Naive thymus-derived CD8-positive, alpha-beta T cell (primary cell): ENCODE measurements around the gene PLBD1. TPM values are rescaled to one million over a fixed set of nuclear protein-coding genes. Genes with fewer than 3 reads are reported as not detected.
A peak's percentile ranks its signal among the peaks of the same experiment; 100 is the strongest.

Experiments
- ATAC-seq, 2 donors: fragments of 150-1000 bp; cut with Tn5 transposase in 1 of 2; sonication (Bioruptor Pico), chemical (Tn5 transposase) in 1 of 2; 1 replicate in 1 of 2; 2 replicates in 1 of 2; pipeline ENCODE4 v1.10.0; 2021; ENCODE audit warnings: mild to moderate bottlenecking in 2 of 2, moderate library complexity in 2 of 2
- POLR2A ChIA-PET: fragments of 350-600 bp; sonication (Branson Sonifier 250); formaldehyde crosslinking; loops from one replicate; lab custom pipeline; 2021; ENCODE audit warnings: antibody characterized with exemption; lab: Charles Lee
- DNase-seq, 10 donors: peaks; one replicate each; pipeline versions ENCODE4 v3.0.0 to v3.0.0-alpha.2; 2020 to 2022
- H3K27ac Mint-ChIP-seq, 10 donors: one replicate each; pipeline ENCODE4 v1.8.0; 2020 to 2022; ENCODE audit warnings: mild to moderate bottlenecking in 10 of 10, mixed read lengths in 10 of 10, moderate library complexity in 4 of 10, inconsistent platforms in 1 of 10
- H3K27me3 Mint-ChIP-seq, 5 donors: one replicate each; pipeline ENCODE4 v1.8.0; 2021 to 2022; ENCODE audit warnings: mixed read lengths in 5 of 5
- H3K36me3 Mint-ChIP-seq, 3 donors: one replicate each; pipeline ENCODE4 v1.8.0; 2020 to 2022; ENCODE audit warnings: mixed read lengths in 3 of 3, mild to moderate bottlenecking in 2 of 3, inconsistent platforms in 1 of 3
- H3K4me1 Mint-ChIP-seq, 4 donors: one replicate each; pipeline ENCODE4 v1.8.0; 2021 to 2022; ENCODE audit warnings: mixed read lengths in 4 of 4
- H3K4me3 Mint-ChIP-seq, 10 donors: one replicate each; pipeline ENCODE4 v1.8.0; 2020 to 2022; ENCODE audit warnings: mild to moderate bottlenecking in 10 of 10, mixed read lengths in 10 of 10, moderate library complexity in 6 of 10, inconsistent platforms in 1 of 10
- H3K9me3 Mint-ChIP-seq, 9 donors: one replicate each; pipeline ENCODE4 v1.8.0; 2020 to 2022; ENCODE audit warnings: mixed read lengths in 9 of 9, mild to moderate bottlenecking in 3 of 9, inconsistent platforms in 1 of 9, moderate library complexity in 1 of 9
- polyA plus RNA-seq, 3 donors: library from polyadenylated mRNA; unstranded; fragments of 300-500 nt; fragmentation: Illumina TruSeq; gene quantifications; one replicate each; pipeline ENCODE4 v1.2.3, GENCODE V29; 2021
- total RNA-seq, 8 experiments: library from RNA in 2 of 8; stranded (reverse) in 2 of 8; gene quantifications; one replicate each; pipeline ENCODE4 v1.2.3 and lab custom pipeline; 2021 to 2026

The PLBD1 gene
- total and polyA plus RNA-seq, 5 experiments from 2014 or later = 0.25 to 1.2 (median 0.84) TPM; not detected in 1

DNA sequence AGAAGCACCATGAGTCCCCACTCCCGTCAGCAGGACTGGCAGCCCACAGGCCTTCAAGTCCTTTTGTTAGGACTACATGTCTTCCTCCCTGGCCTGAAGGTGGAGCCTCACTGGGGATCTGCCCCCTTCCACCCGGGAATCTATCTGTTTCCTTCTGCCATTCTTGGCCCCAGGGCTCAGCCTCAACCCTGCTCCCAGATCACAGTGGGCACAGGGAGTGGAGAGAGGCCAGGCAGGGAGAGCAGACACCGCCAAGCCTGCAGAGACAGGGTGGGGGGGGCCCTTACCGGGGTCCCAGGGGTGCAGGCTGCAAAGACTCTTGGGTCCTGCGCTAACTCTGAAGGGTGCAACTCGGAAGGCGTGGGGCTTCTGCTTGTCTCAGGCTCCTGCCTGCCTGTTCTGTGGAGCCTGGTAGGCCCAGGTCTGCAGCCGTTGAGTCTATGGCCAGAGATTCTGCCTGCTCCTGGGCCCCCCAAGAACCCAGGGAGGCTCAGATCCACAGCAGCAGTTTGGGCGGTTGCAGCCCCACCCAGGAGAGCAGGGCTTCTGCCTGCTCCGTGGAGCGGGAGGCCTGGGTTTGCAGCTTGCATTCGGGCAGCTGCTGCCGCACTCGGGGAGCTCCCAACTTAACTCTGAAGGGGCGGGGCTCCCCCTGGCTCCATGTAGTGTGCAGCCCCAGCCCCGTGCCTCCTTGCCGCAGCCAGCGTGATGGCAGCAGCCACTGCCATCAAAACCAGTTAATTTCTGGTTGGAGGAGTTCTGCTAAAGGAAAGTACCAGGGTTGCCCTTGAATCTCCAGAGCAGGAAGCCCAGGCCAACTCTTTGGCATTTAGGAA lies 21.7 kb upstream of the PLBD1 start:
- no peaks in the 10 kb centered on the region for H3K9me3 Mint-ChIP-seq
- no peak overlapping the region for H3K4me3 Mint-ChIP-seq
- no peaks in the 10 kb centered on the region for H3K36me3 Mint-ChIP-seq
- H3K4me1 Mint-ChIP-seq = no peaks in the 10 kb centered on the region
- no peaks in the 10 kb centered on the region for H3K27me3 Mint-ChIP-seq
- no peak for ATAC-seq
- no peak overlapping the region for H3K27ac Mint-ChIP-seq
- peak in 1 of 10 donors; percentile 52 for DNase-seq
- POLR2A ChIA-PET = no interaction called here

- no peak for ATAC-seq
- Mint-ChIP-seq H3K27ac (no peak overlapping the region), H3K27me3 (no peaks in the 10 kb centered on the region), H3K36me3 (no peaks in the 10 kb centered on the region), H3K4me3 (no peak overlapping the region), H3K9me3 (no peaks in the 10 kb centered on the region), H3K4me1 (no peaks in the 10 kb centered on the region)
- POLR2A ChIA-PET = no interaction called here
- no peak for DNase-seq
Measured at GRCh38 chr12:14588571-14588970, 20.9 kb upstream of the PLBD1 start.

DNA sequence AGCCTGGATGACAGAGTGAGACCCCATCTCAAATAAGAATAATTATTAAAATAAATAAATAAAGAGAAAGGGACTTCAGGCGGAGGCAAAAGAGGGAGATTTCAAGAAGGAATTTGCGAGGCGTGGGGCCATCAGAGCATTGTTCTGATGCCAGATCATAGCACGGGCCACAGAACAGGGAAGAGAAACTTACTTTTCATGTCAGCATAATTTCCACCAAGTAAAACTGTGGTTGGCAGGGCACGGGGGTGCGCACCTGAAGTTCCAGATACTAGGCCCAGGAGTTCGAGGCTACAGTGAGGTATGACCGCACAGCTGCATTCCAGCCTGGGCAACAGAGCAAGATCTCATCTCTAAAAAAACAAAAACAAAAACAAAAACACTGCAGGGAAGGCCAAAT lies 11.0 kb upstream of the PLBD1 start:
- H3K27me3 Mint-ChIP-seq = peaks cover 0 to 4% (median 0%) of the 10 kb centered on the region in 5 donors
- H3K4me1 Mint-ChIP-seq = peaks cover 21 to 32% (median 29%) of the 10 kb centered on the region in 4 donors
- H3K27ac Mint-ChIP-seq = peak overlapping the region in 2 of 10 donors; percentile 0 to 8
- DNase-seq = no peak
- ATAC-seq = no peak
- POLR2A ChIA-PET = no interaction called here
- H3K9me3 Mint-ChIP-seq = no peaks in the 10 kb centered on the region
- no peak overlapping the region for H3K4me3 Mint-ChIP-seq
- peaks cover 0 to 2% (median 0%) of the 10 kb centered on the region in 3 donors for H3K36me3 Mint-ChIP-seq

DNA sequence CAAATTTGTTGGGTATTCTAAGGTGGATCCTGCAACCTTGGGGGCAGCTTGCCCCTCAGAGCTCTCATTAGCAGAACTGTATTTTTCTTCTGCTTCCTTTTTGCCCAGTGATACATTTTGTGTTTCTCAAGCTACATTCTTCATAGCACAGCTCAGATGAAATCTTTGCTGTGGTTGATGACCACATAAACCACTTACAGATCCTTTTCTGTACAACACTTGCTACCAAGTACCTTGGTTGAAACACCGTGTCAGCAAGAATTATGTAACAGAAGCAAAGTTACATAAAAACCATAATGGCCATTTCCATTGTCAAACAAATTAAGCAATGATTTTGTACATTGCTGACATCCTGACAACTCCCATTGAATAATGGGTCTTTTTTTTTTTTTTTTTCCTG lies 9.7 kb upstream of the PLBD1 start:
- POLR2A ChIA-PET = interaction anchor here (0.5 kb wide), 1 partner anchor 325 kb away, joined by 6 read pairs; no protein-coding TSS in a partner anchor
- Mint-ChIP-seq H3K27me3 (peaks cover 0 to 8% (median 0%) of the 10 kb centered on the region in 5 donors), H3K9me3 (no peaks in the 10 kb centered on the region), H3K36me3 (no peaks in the 10 kb centered on the region), H3K4me1 (peaks cover 21 to 32% (median 29%) of the 10 kb centered on the region in 4 donors), H3K27ac (peak overlapping the region in 9 of 10 donors; percentile 7 to 90 (median 63)), H3K4me3 (peak overlapping the region; percentile 13 to 80 (median 56))
- DNase-seq (peak in 5 of 10 donors; percentile 16 to 80 (median 59)), ATAC-seq (peak; percentile 97 to 99)

DNA sequence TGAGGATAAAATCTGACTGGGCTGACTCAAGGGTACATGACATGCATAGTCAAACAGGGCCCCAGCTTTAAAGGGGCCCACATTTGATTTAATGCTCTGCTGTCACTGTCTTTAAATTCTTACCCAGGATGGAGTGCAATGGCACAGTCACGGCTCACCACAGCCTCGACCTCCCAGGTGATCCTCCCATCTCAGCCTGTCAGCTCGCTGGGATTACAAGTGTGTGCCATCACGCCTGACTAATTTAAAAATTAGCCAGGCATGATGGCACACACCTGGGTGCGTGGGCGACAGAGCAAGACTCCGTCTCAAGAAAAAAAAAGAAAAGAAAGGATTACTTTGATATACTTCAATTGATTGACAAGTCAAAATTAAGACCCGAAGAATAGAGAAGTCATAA lies 9.2 kb upstream of the PLBD1 start:
- Mint-ChIP-seq H3K27ac (peak overlapping the region in 8 of 10 donors; percentile 7 to 90 (median 54)), H3K36me3 (no peaks in the 10 kb centered on the region)
- no peak for DNase-seq

DNA sequence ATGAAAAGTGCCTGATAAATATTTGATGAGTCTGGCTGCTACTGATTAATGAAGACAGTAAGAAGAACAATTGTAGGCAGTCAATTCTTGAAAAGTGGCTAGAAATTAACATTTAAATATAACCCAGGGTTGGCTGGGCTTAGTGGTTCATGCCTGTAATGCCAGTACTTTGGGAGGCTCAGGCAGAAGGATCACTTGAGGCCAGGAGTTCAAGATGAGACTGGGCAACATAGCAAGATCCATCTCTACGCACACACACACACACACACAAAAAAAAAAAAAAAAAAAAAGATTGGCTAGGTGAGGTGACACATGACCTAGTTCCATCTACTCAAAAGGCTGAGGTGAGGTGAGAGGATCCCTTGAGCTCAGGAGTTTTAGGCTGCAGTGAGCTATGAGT lies 7.9 kb upstream of the PLBD1 start:
- POLR2A ChIA-PET = no interaction called here

More for the DNA sequence above, 9.2 kb upstream of the PLBD1 start:
- POLR2A ChIA-PET = interaction anchor here (0.5 kb wide), 1 partner anchor 324 kb away, joined by 6 read pairs; no protein-coding TSS in a partner anchor
- peaks cover 0 to 11% (median 0%) of the 10 kb centered on the region in 5 donors for H3K27me3 Mint-ChIP-seq
- peak; percentile 47 to 55 for ATAC-seq
- peak overlapping the region in 9 of 10 donors; percentile 13 to 80 (median 60) for H3K4me3 Mint-ChIP-seq
- H3K9me3 Mint-ChIP-seq = no peaks in the 10 kb centered on the region
- H3K4me1 Mint-ChIP-seq = peaks cover 21 to 32% (median 29%) of the 10 kb centered on the region in 4 donors

DNA sequence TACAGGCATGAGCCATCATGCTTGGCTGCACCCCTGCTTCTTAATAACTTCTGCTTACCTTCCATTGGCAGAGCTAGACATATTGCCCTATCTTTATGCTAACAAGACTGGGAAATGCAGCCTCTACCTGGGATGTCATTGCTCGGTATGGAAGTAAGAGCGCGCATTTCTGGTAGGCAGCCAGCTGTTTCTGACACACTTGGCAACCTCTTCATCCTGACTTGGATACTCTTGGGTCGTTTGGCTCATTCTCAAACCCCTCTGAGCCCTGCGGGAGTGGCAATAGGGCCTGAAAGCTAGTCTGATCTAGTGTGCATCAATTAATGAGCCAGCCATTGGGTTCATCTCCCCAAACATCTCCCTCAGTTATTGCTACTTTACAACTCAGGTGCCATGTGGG lies 5.4 kb upstream of the PLBD1 start:
- ATAC-seq = no peak
- peaks cover 13 to 32% (median 18%) of the 10 kb centered on the region in 5 donors for H3K27me3 Mint-ChIP-seq

More for the DNA sequence above, 7.9 kb upstream of the PLBD1 start:
- no peaks in the 10 kb centered on the region for H3K36me3 Mint-ChIP-seq
- H3K4me3 Mint-ChIP-seq = no peak overlapping the region
- H3K27ac Mint-ChIP-seq = no peak overlapping the region
- peaks cover 7 to 18% (median 8%) of the 10 kb centered on the region in 5 donors for H3K27me3 Mint-ChIP-seq
- H3K9me3 Mint-ChIP-seq = no peaks in the 10 kb centered on the region
- ATAC-seq = no peak
- peaks cover 21 to 32% (median 29%) of the 10 kb centered on the region in 4 donors for H3K4me1 Mint-ChIP-seq
- no peak for DNase-seq

GRCh38 chr12:14572401-14572800 lies 4.7 kb upstream of the PLBD1 start:
- H3K27ac Mint-ChIP-seq = no peak overlapping the region
- DNase-seq = no peak
- no peak for ATAC-seq
- no peaks in the 10 kb centered on the region for H3K9me3 Mint-ChIP-seq
- no peak overlapping the region for H3K4me3 Mint-ChIP-seq
- H3K27me3 Mint-ChIP-seq = peaks cover 13 to 36% (median 23%) of the 10 kb centered on the region in 5 donors
- POLR2A ChIA-PET = no interaction called here
- H3K4me1 Mint-ChIP-seq = peaks cover 12 to 22% (median 19%) of the 10 kb centered on the region in 4 donors
- H3K36me3 Mint-ChIP-seq = no peaks in the 10 kb centered on the region

More for the DNA sequence above, 5.4 kb upstream of the PLBD1 start:
- H3K4me1 Mint-ChIP-seq = peaks cover 16 to 25% (median 23%) of the 10 kb centered on the region in 4 donors
- no peak overlapping the region for H3K4me3 Mint-ChIP-seq
- H3K27ac Mint-ChIP-seq = peak overlapping the region in 1 of 10 donors; percentile 24
- no peaks in the 10 kb centered on the region for H3K36me3 Mint-ChIP-seq
- POLR2A ChIA-PET = no interaction called here
- DNase-seq = no peak
- no peaks in the 10 kb centered on the region for H3K9me3 Mint-ChIP-seq

DNA sequence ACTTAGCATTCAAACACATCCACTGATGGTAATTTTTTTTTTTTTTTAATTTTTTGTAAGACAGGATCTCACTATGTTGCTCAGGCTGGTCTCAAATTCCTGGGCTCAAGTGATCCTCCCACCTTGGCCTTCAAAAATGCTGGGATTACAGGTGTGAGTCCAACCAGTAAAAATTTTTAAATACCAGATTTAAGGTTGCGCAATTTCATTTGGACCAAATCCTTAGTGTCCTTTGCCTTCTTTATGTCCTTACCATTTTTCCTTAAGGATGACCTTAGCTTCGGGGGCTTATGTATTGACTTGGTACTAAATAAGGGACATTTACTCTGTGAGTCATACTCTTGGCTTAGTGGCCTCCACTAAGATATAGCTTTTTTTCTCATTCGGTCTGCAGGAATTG lies 4.1 kb upstream of the PLBD1 start:
- Mint-ChIP-seq H3K4me3 (no peak overlapping the region), H3K9me3 (no peaks in the 10 kb centered on the region), H3K36me3 (no peaks in the 10 kb centered on the region), H3K27ac (no peak overlapping the region), H3K27me3 (peaks cover 13 to 36% (median 28%) of the 10 kb centered on the region in 5 donors), H3K4me1 (peaks cover 7 to 16% (median 15%) of the 10 kb centered on the region in 4 donors)
- no peak for ATAC-seq
- no peak for DNase-seq
- POLR2A ChIA-PET = no interaction called here

- ATAC-seq = no peak
- DNase-seq = no peak
- peaks cover 0 to 2% (median 0%) of the 10 kb centered on the region in 9 donors for H3K9me3 Mint-ChIP-seq
- H3K27ac Mint-ChIP-seq = no peak overlapping the region
- H3K4me3 Mint-ChIP-seq = no peak overlapping the region
- peaks cover 17 to 46% (median 37%) of the 10 kb centered on the region in 5 donors for H3K27me3 Mint-ChIP-seq
- POLR2A ChIA-PET = no interaction called here
- H3K36me3 Mint-ChIP-seq = peaks cover 0 to 4% (median 0%) of the 10 kb centered on the region in 3 donors
- H3K4me1 Mint-ChIP-seq = peaks cover 0 to 14% (median 6%) of the 10 kb centered on the region in 4 donors
Measured at GRCh38 chr12:14570231-14570630, 2.5 kb upstream of the PLBD1 start.

- POLR2A ChIA-PET = no interaction called here
- H3K27ac Mint-ChIP-seq = no peak overlapping the region
- peaks cover 4 to 23% (median 18%) of the 10 kb centered on the region in 4 donors for H3K4me1 Mint-ChIP-seq
- H3K27me3 Mint-ChIP-seq = peaks cover 9 to 28% (median 23%) of the 10 kb centered on the region in 5 donors
- DNase-seq (no peak), ATAC-seq (no peak)
- H3K9me3 Mint-ChIP-seq = peaks cover 0 to 2% (median 0%) of the 10 kb centered on the region in 9 donors
- peaks cover 0 to 4% (median 0%) of the 10 kb centered on the region in 3 donors for H3K36me3 Mint-ChIP-seq
- H3K4me3 Mint-ChIP-seq = no peak overlapping the region
Measured at GRCh38 chr12:14564336-14564959, 3.2 kb downstream of the PLBD1 start.

DNA sequence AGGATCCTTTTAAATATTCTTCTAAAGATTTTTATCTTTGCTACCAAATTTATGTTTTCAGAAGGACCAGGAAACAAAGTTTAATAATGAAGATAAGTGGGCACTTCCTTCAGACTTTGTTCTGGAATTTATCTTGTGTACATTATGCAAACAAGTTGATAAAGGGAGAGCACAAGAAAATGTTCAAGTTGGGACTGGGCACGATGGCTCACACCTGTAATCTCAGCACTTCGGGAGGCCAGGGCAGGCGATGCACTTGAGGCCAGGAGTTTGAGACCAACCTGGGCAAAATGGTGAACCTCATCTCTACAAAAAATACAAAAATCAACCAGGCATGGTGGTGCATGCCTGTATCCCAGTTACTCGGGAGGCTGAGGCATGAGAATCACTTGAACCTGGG lies 4.6 kb downstream of the PLBD1 start:
- H3K27ac Mint-ChIP-seq = no peak overlapping the region
- H3K4me1 Mint-ChIP-seq = peaks cover 9 to 25% (median 24%) of the 10 kb centered on the region in 4 donors
- H3K9me3 Mint-ChIP-seq = peaks cover 0 to 2% (median 0%) of the 10 kb centered on the region in 9 donors
- peaks cover 0 to 4% (median 0%) of the 10 kb centered on the region in 3 donors for H3K36me3 Mint-ChIP-seq
- no peak overlapping the region for H3K4me3 Mint-ChIP-seq
- H3K27me3 Mint-ChIP-seq = peaks cover 4 to 21% (median 13%) of the 10 kb centered on the region in 5 donors
- POLR2A ChIA-PET = no interaction called here
- ATAC-seq (no peak), DNase-seq (no peak)
